ENCODE measurements around the gene PRKCA.

Gene PRKCA

DNA sequence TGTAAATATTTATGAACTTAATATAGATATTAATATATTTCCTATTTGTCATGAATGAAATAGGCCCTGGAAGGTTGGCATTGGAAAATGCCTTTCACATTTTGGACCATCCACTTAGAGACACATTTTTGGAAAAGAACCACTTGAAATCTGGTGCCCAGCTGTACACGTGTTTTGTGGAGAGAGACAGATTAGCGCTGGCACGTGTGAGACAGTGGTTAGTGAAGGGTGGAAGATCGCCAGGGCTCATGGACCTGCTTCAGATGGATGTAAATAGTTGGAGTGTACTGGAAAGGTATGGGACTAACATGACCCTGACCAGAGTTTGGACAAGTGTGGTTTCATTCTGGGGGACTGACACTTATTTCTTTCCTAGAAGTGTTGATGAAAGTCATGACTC, 222.9 kb downstream of the PRKCA start:
- Histone ChIP-seq H3K9me3 (ENCODE audit: insufficient read depth, low read depth, low read length) (no peaks in the 10 kb centered on the region), H3K4me1 (ENCODE audit: insufficient read depth, low read length, poor library complexity, severe bottlenecking) (no peaks in the 10 kb centered on the region), H3K9me2 (replicated peaks; ENCODE audit: low read depth, low read length) (no peaks in the 10 kb centered on the region), H3K36me3 (ENCODE audit: insufficient read depth, low read length) (no peaks in the 10 kb centered on the region), H2AFZ (ENCODE audit: low read length) (no peak overlapping the region), H3K27me3 (ENCODE audit: insufficient read depth, low read length, poor library complexity, severe bottlenecking) (peaks cover 1% of the 10 kb centered on the region), H3K79me2 (ENCODE audit: insufficient read depth, low read length) (no peaks in the 10 kb centered on the region), H3K4me3 (ENCODE audit: low read length, poor library complexity, severe bottlenecking) (no peak overlapping the region), H3F3A (ENCODE audit: low read depth) (no peaks in the 10 kb centered on the region), H3K9ac (ENCODE audit: low read depth, low read length, poor library complexity, severe bottlenecking) (no peak overlapping the region), H3K4me2 (ENCODE audit: low read depth, low read length, poor library complexity, severe bottlenecking) (no peak overlapping the region), H4K20me1 (ENCODE audit: insufficient read depth, low read length, poor library complexity, severe bottlenecking) (no peaks in the 10 kb centered on the region)
- TF ChIP-seq, protein P1, sequence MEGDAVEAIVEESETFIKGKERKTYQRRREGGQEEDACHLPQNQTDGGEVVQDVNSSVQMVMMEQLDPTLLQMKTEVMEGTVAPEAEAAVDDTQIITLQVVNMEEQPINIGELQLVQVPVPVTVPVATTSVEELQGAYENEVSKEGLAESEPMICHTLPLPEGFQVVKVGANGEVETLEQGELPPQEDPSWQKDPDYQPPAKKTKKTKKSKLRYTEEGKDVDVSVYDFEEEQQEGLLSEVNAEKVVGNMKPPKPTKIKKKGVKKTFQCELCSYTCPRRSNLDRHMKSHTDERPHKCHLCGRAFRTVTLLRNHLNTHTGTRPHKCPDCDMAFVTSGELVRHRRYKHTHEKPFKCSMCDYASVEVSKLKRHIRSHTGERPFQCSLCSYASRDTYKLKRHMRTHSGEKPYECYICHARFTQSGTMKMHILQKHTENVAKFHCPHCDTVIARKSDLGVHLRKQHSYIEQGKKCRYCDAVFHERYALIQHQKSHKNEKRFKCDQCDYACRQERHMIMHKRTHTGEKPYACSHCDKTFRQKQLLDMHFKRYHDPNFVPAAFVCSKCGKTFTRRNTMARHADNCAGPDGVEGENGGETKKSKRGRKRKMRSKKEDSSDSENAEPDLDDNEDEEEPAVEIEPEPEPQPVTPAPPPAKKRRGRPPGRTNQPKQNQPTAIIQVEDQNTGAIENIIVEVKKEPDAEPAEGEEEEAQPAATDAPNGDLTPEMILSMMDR (conservative IDR thresholded peaks at IDR 0.05; ENCODE audit: low read length): no peak
- no peak for TF ChIP-seq EZH2phosphoT487 (IDR thresholded peaks at IDR 0.05; ENCODE audit: borderline replicate concordance)

- no peak overlapping the region for H3K4me2 ChIP-seq (ENCODE audit: low read depth, low read length, poor library complexity, severe bottlenecking)
- no peaks in the 10 kb centered on the region for H3K36me3 ChIP-seq (ENCODE audit: insufficient read depth, low read length)
- H3K9me2 ChIP-seq (replicated peaks; ENCODE audit: low read depth, low read length): no peaks in the 10 kb centered on the region
- no peak overlapping the region for H3K9ac ChIP-seq (ENCODE audit: low read depth, low read length, poor library complexity, severe bottlenecking)
- peaks cover 12% of the 10 kb centered on the region for H3K27me3 ChIP-seq (ENCODE audit: insufficient read depth, low read length, poor library complexity, severe bottlenecking)
- H4K20me1 ChIP-seq (ENCODE audit: insufficient read depth, low read length, poor library complexity, severe bottlenecking): no peaks in the 10 kb centered on the region
- H3K9me3 ChIP-seq (ENCODE audit: insufficient read depth, low read depth, low read length): no peaks in the 10 kb centered on the region
- no peaks in the 10 kb centered on the region for H3F3A ChIP-seq (ENCODE audit: low read depth)
- H3K4me1 ChIP-seq (ENCODE audit: insufficient read depth, low read length, poor library complexity, severe bottlenecking): no peaks in the 10 kb centered on the region
- TF ChIP-seq, protein P1 (conservative IDR thresholded peaks at IDR 0.05; ENCODE audit: low read length): no peak
- TF ChIP-seq EZH2phosphoT487 (IDR thresholded peaks at IDR 0.05; ENCODE audit: borderline replicate concordance): no peak
- H3K4me3 ChIP-seq (ENCODE audit: low read length, poor library complexity, severe bottlenecking): no peak overlapping the region
- no peaks in the 10 kb centered on the region for H3K79me2 ChIP-seq (ENCODE audit: insufficient read depth, low read length)
- no peak overlapping the region for H2AFZ ChIP-seq (ENCODE audit: low read length)
Measured at GRCh38 chr17:66526827-66527226, 224.4 kb downstream of the PRKCA start.

- H3K9ac ChIP-seq (ENCODE audit: low read depth, low read length, poor library complexity, severe bottlenecking): no peak overlapping the region
- H3K9me2 ChIP-seq (replicated peaks; ENCODE audit: low read depth, low read length): no peaks in the 10 kb centered on the region
- H3K4me3 ChIP-seq (ENCODE audit: low read length, poor library complexity, severe bottlenecking): no peak overlapping the region
- no peak overlapping the region for H3K4me2 ChIP-seq (ENCODE audit: low read depth, low read length, poor library complexity, severe bottlenecking)
- no peaks in the 10 kb centered on the region for H3K79me2 ChIP-seq (ENCODE audit: insufficient read depth, low read length)
- H3K27me3 ChIP-seq (ENCODE audit: insufficient read depth, low read length, poor library complexity, severe bottlenecking): peaks cover 12% of the 10 kb centered on the region
- H4K20me1 ChIP-seq (ENCODE audit: insufficient read depth, low read length, poor library complexity, severe bottlenecking): no peaks in the 10 kb centered on the region
- no peak overlapping the region for H2AFZ ChIP-seq (ENCODE audit: low read length)
- H3K9me3 ChIP-seq (ENCODE audit: insufficient read depth, low read depth, low read length): no peaks in the 10 kb centered on the region
- H3K36me3 ChIP-seq (ENCODE audit: insufficient read depth, low read length): no peaks in the 10 kb centered on the region
- H3F3A ChIP-seq (ENCODE audit: low read depth): no peaks in the 10 kb centered on the region
- TF ChIP-seq, protein P1 (conservative IDR thresholded peaks at IDR 0.05; ENCODE audit: low read length): no peak
- no peak for TF ChIP-seq EZH2phosphoT487 (IDR thresholded peaks at IDR 0.05; ENCODE audit: borderline replicate concordance)
- H3K4me1 ChIP-seq (ENCODE audit: insufficient read depth, low read length, poor library complexity, severe bottlenecking): no peaks in the 10 kb centered on the region
Measured at GRCh38 chr17:66527335-66527734, 224.9 kb downstream of the PRKCA start.
